Tibial nerve (tissue), 4 donors: ENCODE data around the gene PIEZO2. TPM values are rescaled to one million over a fixed set of nuclear protein-coding genes. Genes with fewer than 3 reads are reported as not detected.

Source experiments
- DNase-seq, 2 donors: peaks; one replicate each; pipeline ENCODE4 v3.0.0-alpha.2; 2019; ENCODE audit warnings: low spot score in 2 of 2
- H3K27ac ChIP-seq, 4 donors: fragments of 200-600 bp; sonication (generic) in 3 of 4; one replicate each; pipeline ENCODE4 v1.5.1; 2017 to 2019; ENCODE audit warnings: mild to moderate bottlenecking in 1 of 4
- H3K27me3 ChIP-seq, 2 donors: fragments of 200-600 bp; sonication (generic) in 1 of 2; one replicate each; pipeline versions ENCODE4 v1.5.1 to v1.6.0; 2017 to 2019
- H3K36me3 ChIP-seq, 3 donors: fragments of 200-600 bp; sonication (generic); one replicate each; pipeline ENCODE4 v1.5.1; 2018 to 2019
- H3K4me1 ChIP-seq, 4 donors: fragments of 200-600 bp; sonication (generic) in 3 of 4; one replicate each; pipeline ENCODE4 v1.5.1; 2017 to 2019
- H3K4me3 ChIP-seq, 4 donors: fragments of 200-600 bp; sonication (generic) in 3 of 4; one replicate each; pipeline ENCODE4 v1.5.1; 2017 to 2019; ENCODE audit warnings: mild to moderate bottlenecking in 1 of 4, moderate library complexity in 1 of 4
- H3K9me3 ChIP-seq, 4 donors: fragments of 200-600 bp; sonication (generic) in 3 of 4; one replicate each; pipeline ENCODE4 v1.5.1; 2017 to 2019
- EP300 ChIP-seq, 2 donors: sonication (generic); formaldehyde crosslinking; IDR thresholded peaks; one replicate each; pipeline ENCODE4 v1.6.1; 2017; ENCODE audit warnings: antibody characterized with exemption in 2 of 2, mild to moderate bottlenecking in 1 of 2
- POLR2A ChIP-seq, 2 donors: fragments of 450-650 bp; IDR thresholded peaks; one replicate each; pipeline ENCODE4 v1.6.1; 2017; ENCODE audit warnings: antibody characterized with exemption in 2 of 2, mild to moderate bottlenecking in 2 of 2, moderate library complexity in 2 of 2
- WGBS, 2 donors: methylation state at CpG; one replicate each; pipeline ENCODE4 v1.1.5; 2018; 5-methylcytosine and 5-hydroxymethylcytosine counted together
- total RNA-seq, 4 donors: library from RNA; depleted of rRNA; stranded (reverse); fragments of >200 nt; gene quantifications; one replicate each; pipeline ENCODE4 v1.1.0, GENCODE V29; 2016
- TF ChIP-seq, protein P1 (sequence below), 5 experiments: fragments of 200-600 bp in 3 of 5; fragments of 450-650 bp in 2 of 5; sonication (generic) in 3 of 5; IDR thresholded peaks; one replicate each; pipeline ENCODE4 v1.5.1; 2016 to 2019; ENCODE audit warnings: antibody characterized with exemption in 5 of 5, mild to moderate bottlenecking in 3 of 5, moderate library complexity in 2 of 5

PIEZO2 gene
- total RNA-seq, 4 donors from 2014 or later, result 17.0 to 27.7 (median 22.3) TPM

- H3K36me3 ChIP-seq, result no peaks in the 10 kb centered on the region
- H3K27ac ChIP-seq, result no peak overlapping the region
- H3K4me3 ChIP-seq, result no peak overlapping the region
- TF ChIP-seq, protein P1, sequence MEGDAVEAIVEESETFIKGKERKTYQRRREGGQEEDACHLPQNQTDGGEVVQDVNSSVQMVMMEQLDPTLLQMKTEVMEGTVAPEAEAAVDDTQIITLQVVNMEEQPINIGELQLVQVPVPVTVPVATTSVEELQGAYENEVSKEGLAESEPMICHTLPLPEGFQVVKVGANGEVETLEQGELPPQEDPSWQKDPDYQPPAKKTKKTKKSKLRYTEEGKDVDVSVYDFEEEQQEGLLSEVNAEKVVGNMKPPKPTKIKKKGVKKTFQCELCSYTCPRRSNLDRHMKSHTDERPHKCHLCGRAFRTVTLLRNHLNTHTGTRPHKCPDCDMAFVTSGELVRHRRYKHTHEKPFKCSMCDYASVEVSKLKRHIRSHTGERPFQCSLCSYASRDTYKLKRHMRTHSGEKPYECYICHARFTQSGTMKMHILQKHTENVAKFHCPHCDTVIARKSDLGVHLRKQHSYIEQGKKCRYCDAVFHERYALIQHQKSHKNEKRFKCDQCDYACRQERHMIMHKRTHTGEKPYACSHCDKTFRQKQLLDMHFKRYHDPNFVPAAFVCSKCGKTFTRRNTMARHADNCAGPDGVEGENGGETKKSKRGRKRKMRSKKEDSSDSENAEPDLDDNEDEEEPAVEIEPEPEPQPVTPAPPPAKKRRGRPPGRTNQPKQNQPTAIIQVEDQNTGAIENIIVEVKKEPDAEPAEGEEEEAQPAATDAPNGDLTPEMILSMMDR (IDR thresholded peaks at IDR 0.05), result no peak
- TF ChIP-seq EP300 (IDR thresholded peaks at IDR 0.05) (no peak), POLR2A (IDR thresholded peaks at IDR 0.05) (no peak)
- WGBS, 2 donors, result 85 to 95% methylated on average over 10 of the region's 10 CpGs
- no peaks in the 10 kb centered on the region for H3K27me3 ChIP-seq
- no peak for DNase-seq
- no peaks in the 10 kb centered on the region for H3K9me3 ChIP-seq
- peaks cover 0 to 18% (median 0%) of the 10 kb centered on the region in 4 donors for H3K4me1 ChIP-seq
Measured at GRCh38 chr18:10894501-10894900, 254.9 kb downstream of the PIEZO2 start.

DNA sequence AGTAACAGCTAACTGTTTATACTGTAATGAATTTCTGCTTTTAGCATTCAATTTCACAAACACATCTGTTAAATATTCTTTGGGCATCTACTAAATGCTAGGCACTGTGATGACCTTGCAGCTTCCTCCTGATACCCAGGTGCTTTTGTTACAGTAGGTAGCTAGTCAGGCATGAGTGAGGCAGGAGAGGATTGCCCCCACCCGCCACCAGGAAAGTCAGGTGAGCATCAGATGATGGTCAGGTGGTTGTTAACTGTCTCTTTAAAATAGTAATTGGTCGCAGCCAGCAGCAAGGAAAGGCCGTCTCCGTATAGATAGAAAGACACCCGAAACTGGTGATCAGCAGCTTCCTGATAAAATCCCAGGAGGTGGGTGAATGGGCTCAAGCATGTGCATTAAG lies 255.6 kb downstream of the PIEZO2 start:
- H3K4me3 ChIP-seq, result no peak overlapping the region
- peaks cover 0 to 18% (median 0%) of the 10 kb centered on the region in 4 donors for H3K4me1 ChIP-seq
- no peaks in the 10 kb centered on the region for H3K36me3 ChIP-seq
- H3K27me3 ChIP-seq, result no peaks in the 10 kb centered on the region
- 95% methylated on average over 5 of the region's 5 CpGs for WGBS, 2 donors
- H3K9me3 ChIP-seq, result no peaks in the 10 kb centered on the region
- TF ChIP-seq EP300 (IDR thresholded peaks at IDR 0.05) (no peak), POLR2A (IDR thresholded peaks at IDR 0.05) (no peak)
- TF ChIP-seq, protein P1 (IDR thresholded peaks at IDR 0.05), result no peak
- no peak for DNase-seq
- no peak overlapping the region for H3K27ac ChIP-seq

DNA sequence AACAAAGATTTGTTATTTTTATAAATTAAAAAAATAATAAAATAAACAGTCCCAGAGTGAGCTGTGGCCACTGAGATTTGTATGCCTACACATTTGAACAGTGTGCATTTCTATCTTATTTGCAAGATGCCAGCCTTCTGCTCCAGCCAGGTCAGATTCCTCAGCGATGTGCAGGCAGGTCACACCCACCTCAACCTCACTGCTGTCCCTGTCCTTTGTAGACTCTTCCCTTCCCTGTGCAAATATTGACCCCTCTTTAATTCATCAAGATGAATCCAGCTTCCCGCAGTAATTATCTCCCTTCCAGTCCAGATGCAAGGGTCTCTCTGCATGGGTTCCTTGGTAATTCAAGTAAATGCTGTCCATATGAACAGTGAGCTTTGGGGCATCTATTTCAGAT lies 256.2 kb downstream of the PIEZO2 start:
- Histone ChIP-seq H3K27ac (no peak overlapping the region), H3K4me1 (peaks cover 0 to 18% (median 0%) of the 10 kb centered on the region in 4 donors), H3K9me3 (no peaks in the 10 kb centered on the region), H3K36me3 (no peaks in the 10 kb centered on the region), H3K4me3 (no peak overlapping the region), H3K27me3 (no peaks in the 10 kb centered on the region)
- 59 to 62% methylated on average over 2 of the region's 2 CpGs for WGBS, 2 donors
- DNase-seq, result no peak
- TF ChIP-seq EP300 (IDR thresholded peaks at IDR 0.05) (no peak), POLR2A (IDR thresholded peaks at IDR 0.05) (no peak)
- TF ChIP-seq, protein P1 (IDR thresholded peaks at IDR 0.05), result no peak

GRCh38 chr18:10892786-10893185 lies 256.6 kb downstream of the PIEZO2 start:
- TF ChIP-seq, protein P1 (IDR thresholded peaks at IDR 0.05), result no peak
- TF ChIP-seq EP300 (IDR thresholded peaks at IDR 0.05) (no peak), POLR2A (IDR thresholded peaks at IDR 0.05) (no peak)
- no peak overlapping the region for H3K27ac ChIP-seq
- no peak for DNase-seq
- WGBS, 2 donors, result 25 to 26% methylated on average over 1 of the region's 1 CpG
- H3K4me3 ChIP-seq, result no peak overlapping the region
- no peaks in the 10 kb centered on the region for H3K36me3 ChIP-seq
- no peaks in the 10 kb centered on the region for H3K9me3 ChIP-seq
- H3K4me1 ChIP-seq, result peaks cover 0 to 18% (median 0%) of the 10 kb centered on the region in 4 donors
- H3K27me3 ChIP-seq, result no peaks in the 10 kb centered on the region

- Histone ChIP-seq H3K4me3 (no peak overlapping the region), H3K9me3 (no peaks in the 10 kb centered on the region), H3K4me1 (peaks cover 0 to 18% (median 0%) of the 10 kb centered on the region in 4 donors), H3K36me3 (no peaks in the 10 kb centered on the region), H3K27me3 (no peaks in the 10 kb centered on the region), H3K27ac (no peak overlapping the region)
- TF ChIP-seq EP300 (IDR thresholded peaks at IDR 0.05), result no peak
- TF ChIP-seq POLR2A (IDR thresholded peaks at IDR 0.05), result no peak
- TF ChIP-seq, protein P1 (IDR thresholded peaks at IDR 0.05), result no peak
- 95 to 97% methylated on average over 1 of the region's 1 CpG for WGBS, 2 donors
- DNase-seq, result no peak
Measured at GRCh38 chr18:10890022-10890421, 259.3 kb downstream of the PIEZO2 start.
